Measurements from ENCODE around the gene MT1H.

The MT1H gene

DNA sequence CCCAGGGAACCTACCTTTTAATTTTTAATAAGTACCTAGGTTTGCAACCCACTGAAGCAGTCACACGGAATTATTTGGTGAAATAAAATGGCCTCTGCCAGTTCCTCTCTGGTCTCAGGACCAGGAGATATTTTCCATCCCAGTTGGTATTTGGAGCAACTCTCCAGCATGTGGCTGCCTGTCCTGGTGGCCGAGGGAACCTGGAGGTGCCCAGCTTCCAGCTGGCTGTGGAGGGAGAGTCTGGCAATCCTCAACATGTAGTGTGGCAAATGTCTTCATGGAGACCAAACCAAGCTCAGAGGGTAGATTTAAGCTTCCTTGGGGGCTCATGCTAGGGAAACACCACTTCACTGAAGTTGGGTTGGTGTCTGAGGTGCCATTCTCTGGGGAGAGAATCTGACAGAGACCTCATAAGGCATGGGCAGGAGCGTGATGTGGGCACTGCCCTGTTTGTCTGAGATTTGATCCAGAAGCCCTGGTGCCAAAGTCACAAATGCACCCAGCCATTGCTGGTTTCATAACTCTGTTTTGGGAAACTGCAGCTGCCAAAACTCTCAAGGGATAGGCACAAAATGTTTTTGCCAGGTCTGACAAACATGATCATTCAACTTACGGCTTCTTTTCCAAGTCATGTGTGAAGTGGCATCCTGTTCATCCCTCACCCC is 15.4 kb downstream of the MT1H start:
- POLR2A ChIA-PET, result no interaction called here

DNA sequence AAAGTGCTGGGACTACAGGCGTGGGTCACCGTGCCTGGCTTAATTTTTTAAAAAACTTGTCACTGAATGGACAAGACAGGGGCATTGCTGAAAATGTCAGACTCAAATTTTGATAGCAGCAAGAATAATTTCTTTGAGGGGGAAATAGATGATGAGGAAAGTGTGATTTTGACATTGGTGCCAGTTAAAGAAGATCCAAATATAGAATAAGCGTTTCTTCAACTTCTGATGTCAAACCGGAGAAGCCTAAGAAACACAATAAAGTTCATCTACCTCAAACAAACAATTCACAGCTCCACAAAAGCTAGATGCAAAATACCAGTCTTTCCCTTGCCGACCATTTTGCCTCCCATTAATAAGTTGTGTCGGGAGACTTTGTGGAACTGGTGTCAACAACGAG is 17.1 kb downstream of the MT1H start:
- TF ChIP-seq ZNF530 (tag by site-specific recombination; IDR thresholded peaks at IDR 0.05; ENCODE audit: low read depth), result no peak
- no peak for TF ChIP-seq ZNF433 (tag by site-specific recombination; IDR thresholded peaks at IDR 0.05; ENCODE audit: low read depth)
- TF ChIP-seq GLIS2 (tag by site-specific recombination; IDR thresholded peaks at IDR 0.05), result no peak
- TF ChIP-seq SETDB1 (IDR thresholded peaks at IDR 0.05; ENCODE audit: insufficient read length, low read length), result peak; percentile 18
- no peak for TF ChIP-seq ZNF629 (tag by site-specific recombination; IDR thresholded peaks at IDR 0.05)
- no peak for TF ChIP-seq MEIS1 (CRISPR knock-in tag; IDR thresholded peaks at IDR 0.05; ENCODE audit: borderline replicate concordance)
- TF ChIP-seq ZNF138 (tag by site-specific recombination; IDR thresholded peaks at IDR 0.05; ENCODE audit: borderline replicate concordance), result no peak
- TF ChIP-seq ZNF133 (tag by site-specific recombination; IDR thresholded peaks at IDR 0.05), result peak; percentile 96
- no peak for TF ChIP-seq ZNF174 (tag by site-specific recombination; IDR thresholded peaks at IDR 0.05)
- ChIA-PET POLR2A (no interaction called here), CTCF (interaction anchor here (0.9 kb wide), 1 partner anchor 15 kb away, joined by 3 read pairs; no protein-coding TSS in a partner anchor)
- Histone ChIP-seq H3K4me1 (ENCODE audit: control insufficient read depth, insufficient read depth, low read length) (peaks cover 3% of the 10 kb centered on the region), H3K9me3 (ENCODE audit: control insufficient read depth, insufficient read depth, low read depth, low read length) (no peaks in the 10 kb centered on the region), H3K4me3 (ENCODE audit: low read depth, low read length) (no peak overlapping the region), H3K27ac (ENCODE audit: extremely low read depth, low read depth, low read length) (no peak overlapping the region), H3K36me3 (ENCODE audit: control insufficient read depth in 2 of 2, insufficient read depth in 1 of 2, low read length in 2 of 2) (no peaks in the 10 kb centered on the region)

More for the DNA sequence above, 15.4 kb downstream of the MT1H start:
- Histone ChIP-seq H3K9me3 (ENCODE audit: control insufficient read depth, insufficient read depth, low read depth, low read length) (no peaks in the 10 kb centered on the region), H3K36me3 (ENCODE audit: control insufficient read depth in 2 of 2, insufficient read depth in 1 of 2, low read length in 2 of 2) (no peaks in the 10 kb centered on the region), H3K27ac (ENCODE audit: extremely low read depth, low read depth, low read length) (no peak overlapping the region), H3K4me3 (ENCODE audit: low read depth, low read length) (no peak overlapping the region), H3K4me1 (ENCODE audit: control insufficient read depth, insufficient read depth, low read length) (peaks cover 3% of the 10 kb centered on the region)
- CTCF ChIA-PET, result interaction anchor here (1.3 to 2.7 kb wide), 2 partner anchors 11 to 16 kb away, joined by 6 to 12 read pairs; no protein-coding TSS in a partner anchor
- no peak for TF ChIP-seq ZNF132 (tag by site-specific recombination; IDR thresholded peaks at IDR 0.05; ENCODE audit: borderline replicate concordance)
- TF ChIP-seq ZBTB21 (tag by site-specific recombination; IDR thresholded peaks at IDR 0.05), result no peak

DNA sequence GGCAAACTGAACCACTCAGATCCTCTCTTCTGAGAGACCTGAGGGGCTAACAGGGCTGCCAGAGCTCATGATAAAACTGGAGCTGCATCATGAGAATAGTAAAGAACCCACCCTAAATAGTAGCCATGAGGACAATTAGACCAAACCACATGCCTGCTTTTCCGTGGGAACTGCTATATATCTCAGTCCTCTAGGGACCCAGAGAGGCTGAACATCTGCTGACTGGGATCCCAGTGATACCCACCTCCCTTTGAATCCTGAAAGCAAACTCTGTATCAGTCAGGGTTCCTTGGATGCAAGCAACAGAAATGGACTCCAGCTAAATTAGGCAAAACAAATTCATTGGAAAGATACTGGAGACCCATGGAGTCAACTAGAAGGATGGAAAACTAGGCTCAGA is 19.1 kb downstream of the MT1H start:
- CTCF ChIA-PET, result interaction anchor here (0.9 to 1.6 kb wide), 3 partner anchors 13 to 111 kb away, joined by 3 to 5 read pairs (median 4); no protein-coding TSS in a partner anchor
- TF ChIP-seq ZNF548 (tag by site-specific recombination; IDR thresholded peaks at IDR 0.05), result no peak
- TF ChIP-seq, protein P1, sequence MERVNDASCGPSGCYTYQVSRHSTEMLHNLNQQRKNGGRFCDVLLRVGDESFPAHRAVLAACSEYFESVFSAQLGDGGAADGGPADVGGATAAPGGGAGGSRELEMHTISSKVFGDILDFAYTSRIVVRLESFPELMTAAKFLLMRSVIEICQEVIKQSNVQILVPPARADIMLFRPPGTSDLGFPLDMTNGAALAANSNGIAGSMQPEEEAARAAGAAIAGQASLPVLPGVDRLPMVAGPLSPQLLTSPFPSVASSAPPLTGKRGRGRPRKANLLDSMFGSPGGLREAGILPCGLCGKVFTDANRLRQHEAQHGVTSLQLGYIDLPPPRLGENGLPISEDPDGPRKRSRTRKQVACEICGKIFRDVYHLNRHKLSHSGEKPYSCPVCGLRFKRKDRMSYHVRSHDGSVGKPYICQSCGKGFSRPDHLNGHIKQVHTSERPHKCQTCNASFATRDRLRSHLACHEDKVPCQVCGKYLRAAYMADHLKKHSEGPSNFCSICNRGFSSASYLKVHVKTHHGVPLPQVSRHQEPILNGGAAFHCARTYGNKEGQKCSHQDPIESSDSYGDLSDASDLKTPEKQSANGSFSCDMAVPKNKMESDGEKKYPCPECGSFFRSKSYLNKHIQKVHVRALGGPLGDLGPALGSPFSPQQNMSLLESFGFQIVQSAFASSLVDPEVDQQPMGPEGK (tag by site-specific recombination; IDR thresholded peaks at IDR 0.05), result no peak
- TF ChIP-seq ZNF792 (tag by site-specific recombination; IDR thresholded peaks at IDR 0.05), result no peak
- no peak for TF ChIP-seq ZFHX2 (tag by site-specific recombination; conservative IDR thresholded peaks at IDR 0.05)
- TF ChIP-seq KLF10 (tag by site-specific recombination; IDR thresholded peaks at IDR 0.05), result no peak
- no peak for TF ChIP-seq ZNF266 (tag by site-specific recombination; IDR thresholded peaks at IDR 0.05; ENCODE audit: low read depth)
- TF ChIP-seq, protein P2, sequence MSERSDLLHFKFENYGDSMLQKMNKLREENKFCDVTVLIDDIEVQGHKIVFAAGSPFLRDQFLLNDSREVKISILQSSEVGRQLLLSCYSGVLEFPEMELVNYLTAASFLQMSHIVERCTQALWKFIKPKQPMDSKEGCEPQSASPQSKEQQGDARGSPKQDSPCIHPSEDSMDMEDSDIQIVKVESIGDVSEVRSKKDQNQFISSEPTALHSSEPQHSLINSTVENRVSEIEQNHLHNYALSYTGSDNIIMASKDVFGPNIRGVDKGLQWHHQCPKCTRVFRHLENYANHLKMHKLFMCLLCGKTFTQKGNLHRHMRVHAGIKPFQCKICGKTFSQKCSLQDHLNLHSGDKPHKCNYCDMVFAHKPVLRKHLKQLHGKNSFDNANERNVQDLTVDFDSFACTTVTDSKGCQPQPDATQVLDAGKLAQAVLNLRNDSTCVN (tag by site-specific recombination; optimal IDR thresholded peaks at IDR 0.05), result no peak
- TF ChIP-seq ZNF354C (tag by site-specific recombination; IDR thresholded peaks at IDR 0.05; ENCODE audit: borderline replicate concordance, low read depth), result no peak
- TF ChIP-seq ZNF16 (tag by site-specific recombination; IDR thresholded peaks at IDR 0.05; ENCODE audit: low read depth), result no peak
- TF ChIP-seq, protein P3, sequence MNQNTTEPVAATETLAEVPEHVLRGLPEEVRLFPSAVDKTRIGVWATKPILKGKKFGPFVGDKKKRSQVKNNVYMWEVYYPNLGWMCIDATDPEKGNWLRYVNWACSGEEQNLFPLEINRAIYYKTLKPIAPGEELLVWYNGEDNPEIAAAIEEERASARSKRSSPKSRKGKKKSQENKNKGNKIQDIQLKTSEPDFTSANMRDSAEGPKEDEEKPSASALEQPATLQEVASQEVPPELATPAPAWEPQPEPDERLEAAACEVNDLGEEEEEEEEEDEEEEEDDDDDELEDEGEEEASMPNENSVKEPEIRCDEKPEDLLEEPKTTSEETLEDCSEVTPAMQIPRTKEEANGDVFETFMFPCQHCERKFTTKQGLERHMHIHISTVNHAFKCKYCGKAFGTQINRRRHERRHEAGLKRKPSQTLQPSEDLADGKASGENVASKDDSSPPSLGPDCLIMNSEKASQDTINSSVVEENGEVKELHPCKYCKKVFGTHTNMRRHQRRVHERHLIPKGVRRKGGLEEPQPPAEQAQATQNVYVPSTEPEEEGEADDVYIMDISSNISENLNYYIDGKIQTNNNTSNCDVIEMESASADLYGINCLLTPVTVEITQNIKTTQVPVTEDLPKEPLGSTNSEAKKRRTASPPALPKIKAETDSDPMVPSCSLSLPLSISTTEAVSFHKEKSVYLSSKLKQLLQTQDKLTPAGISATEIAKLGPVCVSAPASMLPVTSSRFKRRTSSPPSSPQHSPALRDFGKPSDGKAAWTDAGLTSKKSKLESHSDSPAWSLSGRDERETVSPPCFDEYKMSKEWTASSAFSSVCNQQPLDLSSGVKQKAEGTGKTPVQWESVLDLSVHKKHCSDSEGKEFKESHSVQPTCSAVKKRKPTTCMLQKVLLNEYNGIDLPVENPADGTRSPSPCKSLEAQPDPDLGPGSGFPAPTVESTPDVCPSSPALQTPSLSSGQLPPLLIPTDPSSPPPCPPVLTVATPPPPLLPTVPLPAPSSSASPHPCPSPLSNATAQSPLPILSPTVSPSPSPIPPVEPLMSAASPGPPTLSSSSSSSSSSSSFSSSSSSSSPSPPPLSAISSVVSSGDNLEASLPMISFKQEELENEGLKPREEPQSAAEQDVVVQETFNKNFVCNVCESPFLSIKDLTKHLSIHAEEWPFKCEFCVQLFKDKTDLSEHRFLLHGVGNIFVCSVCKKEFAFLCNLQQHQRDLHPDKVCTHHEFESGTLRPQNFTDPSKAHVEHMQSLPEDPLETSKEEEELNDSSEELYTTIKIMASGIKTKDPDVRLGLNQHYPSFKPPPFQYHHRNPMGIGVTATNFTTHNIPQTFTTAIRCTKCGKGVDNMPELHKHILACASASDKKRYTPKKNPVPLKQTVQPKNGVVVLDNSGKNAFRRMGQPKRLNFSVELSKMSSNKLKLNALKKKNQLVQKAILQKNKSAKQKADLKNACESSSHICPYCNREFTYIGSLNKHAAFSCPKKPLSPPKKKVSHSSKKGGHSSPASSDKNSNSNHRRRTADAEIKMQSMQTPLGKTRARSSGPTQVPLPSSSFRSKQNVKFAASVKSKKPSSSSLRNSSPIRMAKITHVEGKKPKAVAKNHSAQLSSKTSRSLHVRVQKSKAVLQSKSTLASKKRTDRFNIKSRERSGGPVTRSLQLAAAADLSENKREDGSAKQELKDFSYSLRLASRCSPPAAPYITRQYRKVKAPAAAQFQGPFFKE (tag by site-specific recombination; IDR thresholded peaks at IDR 0.05; ENCODE audit: borderline replicate concordance), result no peak
- TF ChIP-seq ZNF121 (tag by site-specific recombination; IDR thresholded peaks at IDR 0.05), result no peak
- no peak for TF ChIP-seq MYNN (tag by site-specific recombination; IDR thresholded peaks at IDR 0.05; ENCODE audit: borderline replicate concordance)

More for the DNA sequence above, 19.1 kb downstream of the MT1H start:
- H3K36me3 ChIP-seq (ENCODE audit: control insufficient read depth in 2 of 2, insufficient read depth in 1 of 2, low read length in 2 of 2), result no peaks in the 10 kb centered on the region
- no peak overlapping the region for H3K4me3 ChIP-seq (ENCODE audit: low read depth, low read length)
- peaks cover 4% of the 10 kb centered on the region; the same call in 1 of the 2 replicates for H3K4me1 ChIP-seq (ENCODE audit: control insufficient read depth, insufficient read depth, low read length)
- no peaks in the 10 kb centered on the region for H3K9me3 ChIP-seq (ENCODE audit: control insufficient read depth, insufficient read depth, low read depth, low read length)
- POLR2A ChIA-PET, result no interaction called here
- no peak overlapping the region for H3K27ac ChIP-seq (ENCODE audit: extremely low read depth, low read depth, low read length)
